Omental fat pad (tissue), 4 donors: ENCODE results near the gene LMX1B. TPM values are rescaled to one million over a fixed set of nuclear protein-coding genes. Genes with fewer than 3 reads are reported as not detected.

ENCODE experiments used
- ATAC-seq: fragments of 150-250 bp; one replicate; pipeline ENCODE4 v1.9.1; 2016; ENCODE audit warnings: mild to moderate bottlenecking, moderate library complexity; ENCODE audit not compliant: low FRiP score
- DNase-seq: peaks from one replicate; pipeline ENCODE4 v3.0.0-alpha.2; 2019; ENCODE audit warnings: low spot score
- total RNA-seq, 4 donors: library from RNA; depleted of rRNA; stranded (reverse); fragments of >200 nt; gene quantifications; one replicate each; pipeline ENCODE4 v1.1.0, GENCODE V29; 2016
- TF ChIP-seq, protein P1 (sequence below), 3 donors: fragments of 450-650 bp; IDR thresholded peaks; one replicate each; pipeline ENCODE4 v1.5.1; 2016 to 2017; ENCODE audit warnings: antibody characterized with exemption in 3 of 3, mild to moderate bottlenecking in 3 of 3, moderate library complexity in 2 of 3

Gene LMX1B
- total RNA-seq, 4 donors from 2014 or later, result 0.09 to 1.1 (median 0.31) TPM; not detected in 1

DNA sequence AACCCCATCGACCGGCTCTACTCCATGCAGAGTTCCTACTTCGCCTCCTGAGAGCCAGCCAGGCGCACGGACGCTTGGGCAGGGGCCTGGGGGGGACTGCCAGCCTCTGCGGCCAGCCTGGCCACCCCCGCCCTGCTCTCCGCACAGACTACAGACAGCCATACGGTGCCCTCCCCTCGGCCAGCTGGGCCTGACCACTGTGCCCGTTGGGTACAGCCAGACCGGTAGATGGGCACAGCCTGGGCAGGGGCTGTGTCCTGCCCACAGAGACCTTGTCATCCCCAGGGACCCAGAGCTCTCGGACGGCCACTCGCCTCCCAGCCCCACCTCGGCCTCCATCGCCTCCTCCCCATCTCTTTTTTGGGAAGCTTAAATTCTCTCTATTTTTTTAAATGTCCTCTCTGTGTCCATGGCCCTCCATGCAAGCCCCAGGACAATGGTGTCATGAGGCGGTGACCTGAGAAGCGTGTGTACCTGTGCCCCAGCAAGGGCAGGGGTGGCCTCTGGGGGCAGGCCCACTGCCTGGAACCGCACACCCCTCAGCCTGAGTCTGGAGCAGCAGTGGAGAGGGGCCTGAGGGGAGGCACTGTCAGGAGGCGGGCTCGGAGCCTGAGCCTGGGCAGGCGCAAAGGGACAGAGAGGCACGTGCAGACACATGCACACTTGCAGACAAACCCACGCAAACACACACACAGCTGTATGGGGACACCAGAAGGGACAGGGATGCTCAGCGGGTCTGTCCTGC, 82.8 kb downstream of the LMX1B start:
- DNase-seq, result no peak
- ATAC-seq, result no peak
- TF ChIP-seq, protein P1, sequence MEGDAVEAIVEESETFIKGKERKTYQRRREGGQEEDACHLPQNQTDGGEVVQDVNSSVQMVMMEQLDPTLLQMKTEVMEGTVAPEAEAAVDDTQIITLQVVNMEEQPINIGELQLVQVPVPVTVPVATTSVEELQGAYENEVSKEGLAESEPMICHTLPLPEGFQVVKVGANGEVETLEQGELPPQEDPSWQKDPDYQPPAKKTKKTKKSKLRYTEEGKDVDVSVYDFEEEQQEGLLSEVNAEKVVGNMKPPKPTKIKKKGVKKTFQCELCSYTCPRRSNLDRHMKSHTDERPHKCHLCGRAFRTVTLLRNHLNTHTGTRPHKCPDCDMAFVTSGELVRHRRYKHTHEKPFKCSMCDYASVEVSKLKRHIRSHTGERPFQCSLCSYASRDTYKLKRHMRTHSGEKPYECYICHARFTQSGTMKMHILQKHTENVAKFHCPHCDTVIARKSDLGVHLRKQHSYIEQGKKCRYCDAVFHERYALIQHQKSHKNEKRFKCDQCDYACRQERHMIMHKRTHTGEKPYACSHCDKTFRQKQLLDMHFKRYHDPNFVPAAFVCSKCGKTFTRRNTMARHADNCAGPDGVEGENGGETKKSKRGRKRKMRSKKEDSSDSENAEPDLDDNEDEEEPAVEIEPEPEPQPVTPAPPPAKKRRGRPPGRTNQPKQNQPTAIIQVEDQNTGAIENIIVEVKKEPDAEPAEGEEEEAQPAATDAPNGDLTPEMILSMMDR (IDR thresholded peaks at IDR 0.05), result no peak

DNA sequence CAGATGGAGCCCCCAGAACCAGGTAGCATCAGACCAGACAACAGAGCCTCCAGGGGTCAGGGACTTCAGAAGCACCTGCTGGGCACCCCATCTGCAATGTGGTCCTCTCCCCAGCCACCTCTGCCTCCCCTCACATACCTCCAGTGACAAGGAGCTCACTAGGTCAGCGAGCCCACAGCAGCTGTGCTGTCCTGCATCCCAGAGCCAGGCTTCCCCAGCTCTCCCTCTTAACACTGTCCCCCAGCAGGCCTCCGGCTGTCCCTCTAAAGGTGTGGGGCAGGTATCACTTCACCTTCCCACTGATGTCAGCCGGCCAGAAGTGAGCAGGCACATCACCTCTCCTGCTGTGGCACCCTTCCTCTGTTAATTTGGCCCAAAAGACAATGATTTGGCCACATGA, 83.6 kb downstream of the LMX1B start:
- DNase-seq, result no peak
- TF ChIP-seq, protein P1 (IDR thresholded peaks at IDR 0.05), result no peak
- no peak for ATAC-seq

DNA sequence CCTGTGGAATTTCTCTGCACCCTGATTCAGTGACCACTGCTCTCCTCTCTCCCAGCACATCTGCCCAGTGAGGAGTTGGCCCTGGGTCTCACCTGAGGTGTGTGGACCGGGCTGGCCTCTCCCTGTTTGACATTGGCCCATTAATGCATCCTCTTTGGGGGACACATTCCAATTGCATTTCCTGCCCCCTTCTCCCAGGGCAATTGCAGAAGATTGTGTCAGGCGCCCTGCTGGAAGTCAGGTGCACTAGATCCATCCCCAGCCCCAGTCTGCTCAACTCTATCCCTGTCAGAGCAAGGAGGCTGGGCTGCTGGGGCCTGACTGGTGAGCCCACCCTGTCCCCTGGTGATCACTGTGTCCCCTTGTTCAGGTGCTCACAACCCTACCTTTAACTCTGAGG, 84.5 kb downstream of the LMX1B start:
- DNase-seq, result no peak
- TF ChIP-seq, protein P1 (IDR thresholded peaks at IDR 0.05), result no peak
- ATAC-seq, result no peak

DNA sequence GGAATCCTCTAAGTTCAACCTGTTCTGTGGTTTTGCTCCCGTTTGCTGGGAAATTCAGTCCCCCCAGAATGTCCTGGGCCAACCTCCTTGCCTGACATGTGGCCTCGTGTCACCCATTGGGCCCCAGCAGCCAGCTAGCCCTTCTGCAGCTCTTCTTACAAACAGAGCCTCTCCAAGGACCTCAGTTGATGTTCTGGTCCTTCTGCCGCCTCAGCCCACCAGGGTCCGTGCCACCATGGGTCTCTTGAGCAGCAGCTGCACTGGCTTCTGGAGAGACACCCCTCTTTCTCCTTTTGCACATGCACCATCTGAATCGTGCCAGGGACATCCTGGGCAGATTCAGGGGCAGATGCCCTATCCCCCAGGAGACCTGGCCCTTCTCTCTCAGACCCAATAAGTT, 85.0 kb downstream of the LMX1B start:
- TF ChIP-seq, protein P1 (IDR thresholded peaks at IDR 0.05), result no peak
- no peak for ATAC-seq
- no peak for DNase-seq

DNA sequence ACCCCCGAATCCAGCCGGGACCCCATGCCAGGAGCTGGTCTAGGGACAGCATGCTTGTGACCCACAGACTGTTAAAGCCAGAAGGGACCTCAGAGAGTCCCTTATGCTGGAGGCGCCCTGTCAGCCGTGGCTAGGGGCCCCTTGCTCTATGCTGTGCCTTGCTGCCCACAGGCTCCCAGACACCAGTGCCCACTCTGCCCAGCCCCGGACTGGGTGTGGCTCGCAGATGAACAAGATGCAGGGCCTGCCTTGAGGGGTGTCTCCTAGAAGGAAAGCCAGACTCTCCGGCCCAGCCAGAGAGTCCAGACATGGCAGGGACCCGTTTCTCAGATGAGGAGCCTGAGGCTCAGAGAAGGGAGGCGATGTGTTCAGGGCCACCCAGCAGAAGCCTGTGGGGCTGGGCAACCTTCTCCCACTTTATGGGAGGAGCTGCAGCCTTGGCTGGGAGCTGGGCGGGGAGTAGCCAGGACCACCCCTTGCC, 85.7 kb downstream of the LMX1B start:
- ATAC-seq, result no peak
- TF ChIP-seq, protein P1 (IDR thresholded peaks at IDR 0.05), result no peak
- DNase-seq, result no peak

DNA sequence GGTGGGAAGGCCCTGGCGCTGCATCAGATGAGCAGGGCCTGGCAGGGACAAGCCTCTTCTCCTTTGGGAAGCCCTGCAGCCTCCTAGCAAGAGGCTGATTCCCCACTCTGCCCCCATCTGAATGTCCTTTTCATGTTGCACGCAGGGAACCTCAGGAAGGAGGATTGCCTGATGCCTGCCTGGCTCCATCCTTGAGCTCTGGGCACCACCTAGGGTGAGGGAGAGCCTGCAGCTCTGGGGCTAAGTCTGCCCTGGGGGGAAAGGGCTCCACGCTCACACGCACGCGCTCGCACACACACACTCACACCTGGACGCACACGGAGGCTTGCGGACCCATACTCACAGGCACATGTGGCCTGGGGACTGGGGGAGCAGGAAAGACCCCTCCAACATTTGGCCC, 86.6 kb downstream of the LMX1B start:
- no peak for ATAC-seq
- TF ChIP-seq, protein P1 (IDR thresholded peaks at IDR 0.05), result no peak
- no peak for DNase-seq
